K562 (cell line): ENCODE results near the gene DNASE2. TPM values are rescaled to one million over a fixed set of nuclear protein-coding genes. Genes with fewer than 3 reads are reported as not detected.
A peak's percentile ranks its signal among the peaks of the same experiment; 100 is the strongest.
"Not testable (repeated sequence)": the region's sequence is repeated elsewhere in the genome, so short reads cannot be mapped to it uniquely, and the experiment has no call there.

Experiments used
- ARID2 ChIP-seq: fragments of 450-650 bp; IDR thresholded peaks from 2 replicates; pipeline ENCODE4 v1.6.1; 2017; ENCODE audit warnings: antibody characterized with exemption, mild to moderate bottlenecking
- ELF4 ChIP-seq: fragments of 450-650 bp; formaldehyde crosslinking; IDR thresholded peaks from 2 replicates; pipeline ENCODE4 v1.4.0; 2022; ENCODE audit warnings: missing genetic modification characterization
- FOXK2 ChIP-seq, 2 experiments: fragments of 450-650 bp; IDR thresholded peaks in 1 of 2; conservative IDR thresholded peaks in 1 of 2; 2 replicates each; pipeline ENCODE4 v1.6.1; 2016; ENCODE audit warnings: low read depth in 2 of 2, mild to moderate bottlenecking in 1 of 2
- HDGF ChIP-seq: fragments of 450-650 bp; IDR thresholded peaks from 2 replicates; pipeline ENCODE4 v1.6.1; 2016
- NBN ChIP-seq: fragments of 450-650 bp; IDR thresholded peaks from 2 replicates; pipeline ENCODE4 v1.6.1; 2016; ENCODE audit warnings: low read depth, mild to moderate bottlenecking
- OTX1 ChIP-seq: fragments of 450-650 bp; formaldehyde crosslinking; IDR thresholded peaks from 2 replicates; pipeline ENCODE4 v1.4.0; 2022; ENCODE audit warnings: mild to moderate bottlenecking
- PHF21A ChIP-seq: fragments of 450-650 bp; IDR thresholded peaks from 2 replicates; pipeline ENCODE4 v1.6.1; 2017; ENCODE audit warnings: low read depth, borderline replicate concordance
- SMAD4 ChIP-seq: fragments of 250-450 bp; sonication (Bioruptor Pico); conservative IDR thresholded peaks from 2 replicates; pipeline ENCODE4 v1.8.0; 2021; ENCODE audit warnings: inconsistent platforms, mild to moderate bottlenecking, moderate library complexity
- SUPT5H ChIP-seq: fragments of 450-650 bp; IDR thresholded peaks from 2 replicates; pipeline ENCODE4 v1.6.1; 2016
- polyA plus RNA-seq, 8 experiments: library from polyadenylated mRNA; depleted of rRNA in 4 of 8; stranded (reverse) in 5 of 8; unstranded in 3 of 8; fragments of >200 nt; fragmentation: Nextera tagmentation in 2 of 8; fragmentation: Illumina TruSeq in 1 of 8; extraction: Ambion mirVana in 2 of 8; extraction: Trizol in 1 of 8; gene quantifications; 2 replicates each; pipeline versions ENCODE4 v1.2.1 to v1.2.3, GENCODE V29; 2011 to 2014; ENCODE audit warnings: inconsistent platforms in 1 of 8, missing spikeins in 1 of 8
- total RNA-seq, 7 experiments: library from RNA; depleted of rRNA in 6 of 7; stranded (reverse); fragments of >200 nt in 6 of 7; fragmentation: Illumina TruSeq in 2 of 7; extraction: Trizol in 2 of 7; gene quantifications; 2 replicates each; pipeline versions ENCODE4 v1.2.1 to v1.2.3, GENCODE V29; 2011 to 2021; ENCODE audit warnings: low replicate concordance in 1 of 7
- TF ChIP-seq, protein P1 (sequence below), 2 experiments: fragments of 450-650 bp in 1 of 2; sonication (generic) in 1 of 2; formaldehyde crosslinking in 1 of 2; IDR thresholded peaks; 2 replicates each; pipeline versions ENCODE4 v1.7.1 to v1.9.0; 2016 to 2022; ENCODE audit warnings: inconsistent platforms in 1 of 2, mild to moderate bottlenecking in 1 of 2, missing genetic modification reagents in 1 of 2
- TF ChIP-seq, protein P2 (sequence below): fragments of 450-650 bp; formaldehyde crosslinking; conservative IDR thresholded peaks from 2 replicates; pipeline ENCODE4 v1.4.0; 2022; ENCODE audit warnings: mild to moderate bottlenecking, missing genetic modification characterization
- TF ChIP-seq, protein P3 (sequence below), 2 experiments: fragments of 450-650 bp; IDR thresholded peaks; 2 replicates each; pipeline ENCODE4 v1.6.1; 2018; ENCODE audit warnings: mild to moderate bottlenecking in 2 of 2, low read depth in 1 of 2; ENCODE audit not compliant: partially characterized antibody in 2 of 2

The DNASE2 gene
- total and polyA plus RNA-seq, 9 of the 15 experiments (the other 6 are each of a cell fraction or from before 2014, with no cell fraction given) = 4.4 to 27.0 (median 20.2) TPM

DNA sequence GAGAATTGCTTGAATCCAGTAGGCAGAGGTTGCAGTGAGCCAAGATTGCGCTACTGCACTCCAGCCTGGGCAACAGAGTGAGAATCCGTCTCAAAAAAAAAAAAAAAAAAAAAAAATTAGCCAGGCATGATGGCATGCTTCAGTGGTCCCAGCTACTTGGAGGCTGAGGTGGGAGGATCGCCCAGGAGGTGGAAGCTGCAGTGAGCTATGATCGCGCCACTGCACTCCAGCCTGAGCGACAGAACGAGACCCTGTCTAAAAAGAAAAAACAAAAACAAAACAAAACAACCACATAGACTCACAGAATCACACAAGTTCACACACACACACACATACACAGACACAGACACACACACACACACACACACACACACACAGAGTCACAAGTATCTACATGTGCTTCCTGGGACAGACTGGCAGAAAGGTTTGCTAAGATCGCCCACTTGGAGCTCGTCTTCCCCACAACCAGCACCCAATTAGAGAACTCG, 9.1 kb upstream of the DNASE2 start (continued):
- TF ChIP-seq, protein P1, sequence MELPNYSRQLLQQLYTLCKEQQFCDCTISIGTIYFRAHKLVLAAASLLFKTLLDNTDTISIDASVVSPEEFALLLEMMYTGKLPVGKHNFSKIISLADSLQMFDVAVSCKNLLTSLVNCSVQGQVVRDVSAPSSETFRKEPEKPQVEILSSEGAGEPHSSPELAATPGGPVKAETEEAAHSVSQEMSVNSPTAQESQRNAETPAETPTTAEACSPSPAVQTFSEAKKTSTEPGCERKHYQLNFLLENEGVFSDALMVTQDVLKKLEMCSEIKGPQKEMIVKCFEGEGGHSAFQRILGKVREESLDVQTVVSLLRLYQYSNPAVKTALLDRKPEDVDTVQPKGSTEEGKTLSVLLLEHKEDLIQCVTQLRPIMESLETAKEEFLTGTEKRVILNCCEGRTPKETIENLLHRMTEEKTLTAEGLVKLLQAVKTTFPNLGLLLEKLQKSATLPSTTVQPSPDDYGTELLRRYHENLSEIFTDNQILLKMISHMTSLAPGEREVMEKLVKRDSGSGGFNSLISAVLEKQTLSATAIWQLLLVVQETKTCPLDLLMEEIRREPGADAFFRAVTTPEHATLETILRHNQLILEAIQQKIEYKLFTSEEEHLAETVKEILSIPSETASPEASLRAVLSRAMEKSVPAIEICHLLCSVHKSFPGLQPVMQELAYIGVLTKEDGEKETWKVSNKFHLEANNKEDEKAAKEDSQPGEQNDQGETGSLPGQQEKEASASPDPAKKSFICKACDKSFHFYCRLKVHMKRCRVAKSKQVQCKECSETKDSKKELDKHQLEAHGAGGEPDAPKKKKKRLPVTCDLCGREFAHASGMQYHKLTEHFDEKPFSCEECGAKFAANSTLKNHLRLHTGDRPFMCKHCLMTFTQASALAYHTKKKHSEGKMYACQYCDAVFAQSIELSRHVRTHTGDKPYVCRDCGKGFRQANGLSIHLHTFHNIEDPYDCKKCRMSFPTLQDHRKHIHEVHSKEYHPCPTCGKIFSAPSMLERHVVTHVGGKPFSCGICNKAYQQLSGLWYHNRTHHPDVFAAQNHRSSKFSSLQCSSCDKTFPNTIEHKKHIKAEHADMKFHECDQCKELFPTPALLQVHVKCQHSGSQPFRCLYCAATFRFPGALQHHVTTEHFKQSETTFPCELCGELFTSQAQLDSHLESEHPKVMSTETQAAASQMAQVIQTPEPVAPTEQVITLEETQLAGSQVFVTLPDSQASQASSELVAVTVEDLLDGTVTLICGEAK (IDR thresholded peaks at IDR 0.05) = peak; percentile 61; the same call in 1 of the 2 replicates
- TF ChIP-seq, protein P1 (CRISPR knock-in tag; IDR thresholded peaks at IDR 0.05) = not testable (repeated sequence)
- TF ChIP-seq FOXK2 (conservative IDR thresholded peaks at IDR 0.05 in 1 of 2, IDR thresholded peaks at IDR 0.05 in 1 of 2; ENCODE audit: low read depth in 2 of 2) (peak in 1 of 2 experiments; percentile 81), OTX1 (peak; percentile 81; the same call in 1 of the 2 replicates), NBN (peak; percentile 81), PHF21A (0 out of 2 replicates have a peak, but pooled peaks have one; percentile 56), SUPT5H (peak; percentile 74), HDGF (peak; percentile 94; the same call in 1 of the 2 replicates), ELF4 (CRISPR knock-in tag) (peak; percentile 92), SMAD4 (0 out of 2 replicates have a peak, but pooled peaks have one; percentile 27), ARID2 (peak; percentile 76)
- TF ChIP-seq, protein P2, sequence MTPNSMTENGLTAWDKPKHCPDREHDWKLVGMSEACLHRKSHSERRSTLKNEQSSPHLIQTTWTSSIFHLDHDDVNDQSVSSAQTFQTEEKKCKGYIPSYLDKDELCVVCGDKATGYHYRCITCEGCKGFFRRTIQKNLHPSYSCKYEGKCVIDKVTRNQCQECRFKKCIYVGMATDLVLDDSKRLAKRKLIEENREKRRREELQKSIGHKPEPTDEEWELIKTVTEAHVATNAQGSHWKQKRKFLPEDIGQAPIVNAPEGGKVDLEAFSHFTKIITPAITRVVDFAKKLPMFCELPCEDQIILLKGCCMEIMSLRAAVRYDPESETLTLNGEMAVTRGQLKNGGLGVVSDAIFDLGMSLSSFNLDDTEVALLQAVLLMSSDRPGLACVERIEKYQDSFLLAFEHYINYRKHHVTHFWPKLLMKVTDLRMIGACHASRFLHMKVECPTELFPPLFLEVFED (CRISPR knock-in tag) = peak; percentile 91
- TF ChIP-seq, protein P3, sequence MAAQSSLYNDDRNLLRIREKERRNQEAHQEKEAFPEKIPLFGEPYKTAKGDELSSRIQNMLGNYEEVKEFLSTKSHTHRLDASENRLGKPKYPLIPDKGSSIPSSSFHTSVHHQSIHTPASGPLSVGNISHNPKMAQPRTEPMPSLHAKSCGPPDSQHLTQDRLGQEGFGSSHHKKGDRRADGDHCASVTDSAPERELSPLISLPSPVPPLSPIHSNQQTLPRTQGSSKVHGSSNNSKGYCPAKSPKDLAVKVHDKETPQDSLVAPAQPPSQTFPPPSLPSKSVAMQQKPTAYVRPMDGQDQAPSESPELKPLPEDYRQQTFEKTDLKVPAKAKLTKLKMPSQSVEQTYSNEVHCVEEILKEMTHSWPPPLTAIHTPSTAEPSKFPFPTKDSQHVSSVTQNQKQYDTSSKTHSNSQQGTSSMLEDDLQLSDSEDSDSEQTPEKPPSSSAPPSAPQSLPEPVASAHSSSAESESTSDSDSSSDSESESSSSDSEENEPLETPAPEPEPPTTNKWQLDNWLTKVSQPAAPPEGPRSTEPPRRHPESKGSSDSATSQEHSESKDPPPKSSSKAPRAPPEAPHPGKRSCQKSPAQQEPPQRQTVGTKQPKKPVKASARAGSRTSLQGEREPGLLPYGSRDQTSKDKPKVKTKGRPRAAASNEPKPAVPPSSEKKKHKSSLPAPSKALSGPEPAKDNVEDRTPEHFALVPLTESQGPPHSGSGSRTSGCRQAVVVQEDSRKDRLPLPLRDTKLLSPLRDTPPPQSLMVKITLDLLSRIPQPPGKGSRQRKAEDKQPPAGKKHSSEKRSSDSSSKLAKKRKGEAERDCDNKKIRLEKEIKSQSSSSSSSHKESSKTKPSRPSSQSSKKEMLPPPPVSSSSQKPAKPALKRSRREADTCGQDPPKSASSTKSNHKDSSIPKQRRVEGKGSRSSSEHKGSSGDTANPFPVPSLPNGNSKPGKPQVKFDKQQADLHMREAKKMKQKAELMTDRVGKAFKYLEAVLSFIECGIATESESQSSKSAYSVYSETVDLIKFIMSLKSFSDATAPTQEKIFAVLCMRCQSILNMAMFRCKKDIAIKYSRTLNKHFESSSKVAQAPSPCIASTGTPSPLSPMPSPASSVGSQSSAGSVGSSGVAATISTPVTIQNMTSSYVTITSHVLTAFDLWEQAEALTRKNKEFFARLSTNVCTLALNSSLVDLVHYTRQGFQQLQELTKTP (IDR thresholded peaks at IDR 0.05; ENCODE audit: low read depth in 1 of 2, partially characterized antibody in 2 of 2) = peak in 1 of 2 experiments; percentile 63
